HepG2 (cell line): ENCODE data around the gene RPLP2. TPM values are rescaled to one million over a fixed set of nuclear protein-coding genes. Genes with fewer than 3 reads are reported as not detected.

Experiments used
- ATAC-seq: fragments of 200-7000 bp; cut with Tn5 transposase; 3 replicates; pipeline ENCODE4 v1.9.1; 2020; ENCODE audit warnings: mild to moderate bottlenecking, moderate library complexity
- BruUV-seq: library from RNA; stranded (reverse); fragments of 400-500 nt; replicated peaks from 2 replicates; lab custom pipeline; 2021; lab: Mats Ljungman, UMichigan
- CTCF ChIA-PET: fragments of 300-600 bp; formaldehyde crosslinking; extraction: SDS; loops from one replicate; lab custom pipeline; 2021; ENCODE audit warnings: low total read pairs, inconsistent platforms, low intra/inter-chr PET ratio; lab: Yijun Ruan, JAX
- POLR2A ChIA-PET: fragments of 350-600 bp; sonication (Branson Sonifier 250); formaldehyde crosslinking; loops from one replicate; lab custom pipeline; 2020; ENCODE audit warnings: antibody characterized with exemption, inconsistent platforms; lab: Yijun Ruan, JAX
- DNase-seq: peaks from one replicate; pipeline ENCODE4 v3.0.0-alpha.2; 2015; ENCODE audit warnings: low spot score
- FAIRE-seq: peaks from 3 replicates; lab custom pipeline; 2011; peaks lifted over from hg19 to GRCh38; lab: Jason Lieb, UNC
- H2AFZ ChIP-seq: one replicate; pipeline ENCODE4 v1.6.1; 2011; ENCODE audit warnings: low read length, inconsistent platforms
- H3K27ac ChIP-seq: fragments of 300-600 bp; 3 replicates; pipeline ENCODE4 v1.8.0; 2011; ENCODE audit warnings: mixed run types, mild to moderate bottlenecking, mixed read lengths, low read length, inconsistent platforms; ENCODE audit not compliant: insufficient read depth; ENCODE audit errors: extremely low read length
- H3K27me3 ChIP-seq, 2 experiments: fragments of 200-600 bp in 1 of 2; 2 replicates in 1 of 2; 3 replicates in 1 of 2; pipeline versions ENCODE4 v1.6.0 to v1.8.0; 2011; ENCODE audit warnings: low read length in 2 of 2, mild to moderate bottlenecking in 2 of 2, moderate library complexity in 2 of 2, inconsistent platforms in 1 of 2; ENCODE audit not compliant: insufficient read depth in 2 of 2, control insufficient read depth in 1 of 2
- H3K36me3 ChIP-seq, 2 experiments: fragments of 200-600 bp in 1 of 2; replicated peaks in 1 of 2; 2 replicates in 1 of 2; 3 replicates in 1 of 2; pipeline versions ENCODE4 v1.5.1 to v1.8.0; 2011; ENCODE audit warnings: low read length in 2 of 2, inconsistent platforms in 1 of 2; ENCODE audit not compliant: insufficient read depth in 2 of 2, control insufficient read depth in 1 of 2
- H3K4me1 ChIP-seq: 2 replicates; pipeline ENCODE4 v1.5.1; 2012; ENCODE audit warnings: low read length, inconsistent platforms; ENCODE audit not compliant: insufficient read depth
- H3K4me2 ChIP-seq: 2 replicates; pipeline ENCODE4 v1.6.0; 2011; ENCODE audit warnings: low read depth, low read length, inconsistent platforms
- H3K4me3 ChIP-seq, 3 experiments: fragments of 200-600 bp in 1 of 3; sonication (generic), shearing (Covaris generic) in 1 of 3; replicated peaks in 1 of 3; 2 replicates each; pipeline ENCODE4 v1.5.1; 2011 to 2016; ENCODE audit warnings: low read length in 3 of 3, inconsistent platforms in 2 of 3, low read depth in 2 of 3, mild to moderate bottlenecking in 2 of 3, control low read depth in 1 of 3, mixed read lengths in 1 of 3; ENCODE audit not compliant: insufficient read depth in 1 of 3
- H3K79me2 ChIP-seq: one replicate; pipeline ENCODE4 v1.6.1; 2011; ENCODE audit warnings: low read length, inconsistent platforms; ENCODE audit not compliant: insufficient read depth
- H3K9ac ChIP-seq: 2 replicates; pipeline ENCODE4 v1.6.0; 2011; ENCODE audit warnings: mild to moderate bottlenecking, low read depth, low read length, inconsistent platforms; ENCODE audit not compliant: insufficient read depth
- H3K9me3 ChIP-seq: 2 replicates; pipeline ENCODE4 v1.5.1; 2012; ENCODE audit warnings: mild to moderate bottlenecking, low read length
- H4K20me1 ChIP-seq: 2 replicates; pipeline ENCODE4 v1.6.0; 2011; ENCODE audit warnings: inconsistent platforms, mild to moderate bottlenecking, low read length, moderate library complexity; ENCODE audit not compliant: insufficient read depth
- ASH2L ChIP-seq: fragments of 300-600, 200-600 bp; sonication (generic); IDR thresholded peaks from 2 replicates; pipeline ENCODE4 v1.7.0; 2017; ENCODE audit warnings: low read depth, mild to moderate bottlenecking, moderate library complexity, mixed read lengths, low read length; ENCODE audit not compliant: insufficient read length
- FOXO1 ChIP-seq: sonication (generic); formaldehyde crosslinking; IDR thresholded peaks from 2 replicates; pipeline ENCODE4 v1.4.0; 2020; ENCODE audit warnings: missing genetic modification reagents
- KDM4B ChIP-seq: sonication (generic); formaldehyde crosslinking; IDR thresholded peaks from 2 replicates; pipeline ENCODE4 v1.4.0; 2020; ENCODE audit warnings: missing genetic modification reagents
- LCORL ChIP-seq, 2 experiments: fragments of 450-650 bp in 1 of 2; sonication (generic) in 1 of 2; formaldehyde crosslinking in 1 of 2; IDR thresholded peaks; 2 replicates each; pipeline versions ENCODE4 v1.5.0 to v1.6.1; 2017 to 2020; ENCODE audit warnings: antibody characterized with exemption in 1 of 2, missing genetic modification reagents in 1 of 2
- MTA3 ChIP-seq: sonication (generic); formaldehyde crosslinking; IDR thresholded peaks from 2 replicates; pipeline ENCODE4 v1.4.0; 2020; ENCODE audit warnings: missing genetic modification reagents
- NONO ChIP-seq, 2 experiments: fragments of 450-650 bp in 1 of 2; sonication (generic) in 1 of 2; formaldehyde crosslinking in 1 of 2; IDR thresholded peaks in 1 of 2; conservative IDR thresholded peaks in 1 of 2; 2 replicates each; pipeline versions ENCODE4 v1.6.1 to v1.8.0; 2017 to 2022; ENCODE audit warnings: mild to moderate bottlenecking in 1 of 2, missing genetic modification reagents in 1 of 2, moderate library complexity in 1 of 2
- RBM39 ChIP-seq: fragments of 200-400 bp; formaldehyde crosslinking; IDR thresholded peaks from one replicate; pipeline ENCODE4 v1.6.1; 2018; ENCODE audit warnings: antibody characterized with exemption, mild to moderate bottlenecking, low read depth, low read length; ENCODE audit not compliant: poor library complexity, severe bottlenecking
- SRSF9 ChIP-seq: fragments of 200-400 bp; formaldehyde crosslinking; IDR thresholded peaks from 2 replicates; pipeline ENCODE4 v1.6.1; 2018; ENCODE audit warnings: borderline replicate concordance, mild to moderate bottlenecking, low read depth, low read length; ENCODE audit not compliant: insufficient read depth, poor library complexity, severe bottlenecking
- SRY ChIP-seq: sonication (generic); formaldehyde crosslinking; IDR thresholded peaks from 2 replicates; pipeline ENCODE4 v1.8.0; 2022; ENCODE audit warnings: mild to moderate bottlenecking, missing genetic modification reagents
- TBX2 ChIP-seq: sonication (generic); formaldehyde crosslinking; IDR thresholded peaks from 2 replicates; pipeline ENCODE4 v1.5.0; 2020; ENCODE audit warnings: missing genetic modification reagents, mild to moderate bottlenecking, borderline replicate concordance
- ZNF317 ChIP-seq: sonication (generic); formaldehyde crosslinking; IDR thresholded peaks from 2 replicates; pipeline ENCODE4 v1.5.0; 2020; ENCODE audit warnings: mild to moderate bottlenecking, missing genetic modification reagents
- ZNF33B ChIP-seq: sonication (generic); formaldehyde crosslinking; IDR thresholded peaks from 2 replicates; pipeline ENCODE4 v1.5.1; 2020; ENCODE audit warnings: mild to moderate bottlenecking, missing genetic modification reagents
- ZNF44 ChIP-seq: sonication (generic); formaldehyde crosslinking; IDR thresholded peaks from 2 replicates; pipeline ENCODE4 v1.5.1; 2020; ENCODE audit warnings: mild to moderate bottlenecking, missing genetic modification reagents
- ZNF460 ChIP-seq: sonication (generic); formaldehyde crosslinking; IDR thresholded peaks from 2 replicates; pipeline ENCODE4 v1.5.1; 2020; ENCODE audit warnings: missing genetic modification reagents, mild to moderate bottlenecking, borderline replicate concordance
- ZNF550 ChIP-seq: sonication (generic); formaldehyde crosslinking; IDR thresholded peaks from 2 replicates; pipeline ENCODE4 v1.4.0; 2020; ENCODE audit warnings: mild to moderate bottlenecking, missing genetic modification reagents, borderline replicate concordance
- ZNF737 ChIP-seq: sonication (generic); formaldehyde crosslinking; IDR thresholded peaks from 2 replicates; pipeline ENCODE4 v1.5.0; 2020; ENCODE audit warnings: missing genetic modification reagents, mild to moderate bottlenecking, borderline replicate concordance
- ZNF816 ChIP-seq: sonication (generic); formaldehyde crosslinking; IDR thresholded peaks from 2 replicates; pipeline ENCODE4 v1.8.0; 2022; ENCODE audit warnings: missing genetic modification reagents, mild to moderate bottlenecking, borderline replicate concordance
- WGBS: methylation state at CpG from one replicate; pipeline ENCODE4 v1.1.6; 2017; ENCODE audit warnings: low lambda C conversion rate; 5-methylcytosine and 5-hydroxymethylcytosine counted together
- in situ Hi-C: cut with HindIII; loops from 2 replicates; pipeline ENCODE4 v1.10.0; 2017; ENCODE audit warnings: low pct_unique_long_range_greater_than_20kb; ENCODE audit not compliant: extremely low pct_ligation_motif_present
- intact Hi-C: fragments of 100-400 bp; cut with micrococcal nuclease; formaldehyde crosslinking; loops from one replicate; pipeline ENCODE4 v1.10.0; 2022; ENCODE audit not compliant: unreplicated experiment
- polyA plus RNA-seq, 8 experiments: library from polyadenylated mRNA; depleted of rRNA in 3 of 8; stranded (reverse) in 7 of 8; unstranded in 1 of 8; fragments of >200 nt; fragmentation: Illumina TruSeq in 4 of 8; extraction: Trizol in 4 of 8; gene quantifications; 2 replicates each; pipeline versions ENCODE4 v1.2.1 to v1.2.3, GENCODE V29; 2011 to 2016; ENCODE audit warnings: low read depth in 4 of 8, missing spikeins in 1 of 8, mixed read lengths in 1 of 8; ENCODE audit not compliant: insufficient read depth in 1 of 8
- total RNA-seq, 5 experiments: library from RNA; depleted of rRNA; stranded (reverse); fragments of >200 nt; fragmentation: Illumina TruSeq; extraction: Trizol; gene quantifications; 2 replicates each; pipeline ENCODE4 v1.2.3, GENCODE V29; 2016; ENCODE audit warnings: low read depth in 1 of 5
- TF ChIP-seq, protein P1 (sequence below): sonication (generic); formaldehyde crosslinking; IDR thresholded peaks from 2 replicates; pipeline ENCODE4 v1.4.0; 2020; ENCODE audit warnings: missing genetic modification reagents
- TF ChIP-seq, protein P2 (sequence below): sonication (generic); formaldehyde crosslinking; IDR thresholded peaks from 2 replicates; pipeline ENCODE4 v1.4.0; 2020; ENCODE audit warnings: missing genetic modification reagents

The RPLP2 gene
- total and polyA plus RNA-seq, 2 of the 13 experiments (the other 11 are each of a cell fraction or from before 2014, with no cell fraction given) = 978 to 2,106 TPM

DNA sequence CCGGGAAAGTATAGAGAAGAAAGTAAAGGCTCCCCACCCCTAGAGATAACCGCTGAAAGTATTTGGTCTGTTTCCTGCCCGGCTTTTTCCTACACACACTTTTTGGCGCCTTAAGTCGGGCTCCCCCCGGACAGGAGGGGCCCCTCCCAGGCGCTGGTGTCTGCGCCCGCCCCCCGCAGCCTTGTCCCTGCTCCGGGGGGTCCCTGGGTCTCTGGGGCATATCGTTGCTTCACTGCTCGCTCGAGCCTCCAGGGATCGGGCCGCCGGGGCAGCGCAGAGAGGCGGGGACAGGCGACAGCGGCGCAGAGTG, 17.0 kb downstream of the RPLP2 start (continued):
- no peak; the same call in 1 of the 2 replicates for TF ChIP-seq ZNF460 (CRISPR knock-in tag)
- TF ChIP-seq KDM4B (CRISPR knock-in tag) = no peak
- TF ChIP-seq ZNF816 (CRISPR knock-in tag) = 0 out of 2 replicates have a peak, but pooled peaks have one; percentile 51
- TF ChIP-seq, protein P1, sequence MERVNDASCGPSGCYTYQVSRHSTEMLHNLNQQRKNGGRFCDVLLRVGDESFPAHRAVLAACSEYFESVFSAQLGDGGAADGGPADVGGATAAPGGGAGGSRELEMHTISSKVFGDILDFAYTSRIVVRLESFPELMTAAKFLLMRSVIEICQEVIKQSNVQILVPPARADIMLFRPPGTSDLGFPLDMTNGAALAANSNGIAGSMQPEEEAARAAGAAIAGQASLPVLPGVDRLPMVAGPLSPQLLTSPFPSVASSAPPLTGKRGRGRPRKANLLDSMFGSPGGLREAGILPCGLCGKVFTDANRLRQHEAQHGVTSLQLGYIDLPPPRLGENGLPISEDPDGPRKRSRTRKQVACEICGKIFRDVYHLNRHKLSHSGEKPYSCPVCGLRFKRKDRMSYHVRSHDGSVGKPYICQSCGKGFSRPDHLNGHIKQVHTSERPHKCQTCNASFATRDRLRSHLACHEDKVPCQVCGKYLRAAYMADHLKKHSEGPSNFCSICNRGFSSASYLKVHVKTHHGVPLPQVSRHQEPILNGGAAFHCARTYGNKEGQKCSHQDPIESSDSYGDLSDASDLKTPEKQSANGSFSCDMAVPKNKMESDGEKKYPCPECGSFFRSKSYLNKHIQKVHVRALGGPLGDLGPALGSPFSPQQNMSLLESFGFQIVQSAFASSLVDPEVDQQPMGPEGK = peak; percentile 72
- TF ChIP-seq, protein P2, sequence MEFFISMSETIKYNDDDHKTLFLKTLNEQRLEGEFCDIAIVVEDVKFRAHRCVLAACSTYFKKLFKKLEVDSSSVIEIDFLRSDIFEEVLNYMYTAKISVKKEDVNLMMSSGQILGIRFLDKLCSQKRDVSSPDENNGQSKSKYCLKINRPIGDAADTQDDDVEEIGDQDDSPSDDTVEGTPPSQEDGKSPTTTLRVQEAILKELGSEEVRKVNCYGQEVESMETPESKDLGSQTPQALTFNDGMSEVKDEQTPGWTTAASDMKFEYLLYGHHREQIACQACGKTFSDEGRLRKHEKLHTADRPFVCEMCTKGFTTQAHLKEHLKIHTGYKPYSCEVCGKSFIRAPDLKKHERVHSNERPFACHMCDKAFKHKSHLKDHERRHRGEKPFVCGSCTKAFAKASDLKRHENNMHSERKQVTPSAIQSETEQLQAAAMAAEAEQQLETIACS (CRISPR knock-in tag) = no peak
- TF ChIP-seq SRSF9 = no peak
- TF ChIP-seq ZNF33B (CRISPR knock-in tag) = 0 out of 2 replicates have a peak, but pooled peaks have one; percentile 37
- TF ChIP-seq, all 625 proteins: peak for 7

DNA sequence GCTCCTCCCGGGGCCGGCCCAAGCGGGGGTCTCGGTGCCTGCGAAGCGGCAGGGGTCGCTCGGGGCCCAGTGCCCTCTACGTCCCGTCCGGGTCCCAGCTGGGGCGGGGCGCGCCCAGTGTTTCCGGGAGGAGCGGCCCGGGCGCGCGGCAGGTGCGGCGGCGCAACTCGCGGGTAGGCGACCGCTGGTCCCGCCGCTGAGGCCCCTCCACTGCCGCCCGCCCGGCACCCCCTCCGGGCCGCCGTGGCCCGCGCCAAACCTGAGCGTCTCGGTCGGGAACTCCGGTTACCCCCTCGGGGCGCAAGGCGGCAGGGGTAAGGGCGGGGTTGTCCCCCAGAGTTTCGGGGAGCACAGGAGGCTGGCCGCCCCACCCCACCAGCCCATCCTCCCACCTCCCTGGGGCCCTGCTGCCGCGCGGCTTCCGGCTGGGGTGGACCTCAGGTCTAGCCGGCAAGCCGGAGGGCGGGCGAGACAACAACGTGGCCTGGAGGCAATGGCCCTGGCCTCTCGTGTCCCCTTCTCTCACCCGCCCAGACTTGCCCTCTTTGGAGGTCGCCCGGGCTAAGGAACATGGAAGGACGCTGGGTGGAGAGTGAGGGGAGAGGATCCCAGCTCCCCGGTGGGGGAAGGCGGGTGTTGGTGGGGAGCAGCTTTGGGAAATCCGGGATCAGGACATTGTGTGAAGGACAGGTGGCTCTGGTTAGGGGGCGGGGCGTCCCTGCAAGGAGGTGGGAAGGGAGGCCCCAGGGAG, 17.6 kb downstream of the RPLP2 start:
- DNase-seq (peak; percentile 47), FAIRE-seq (no peak), ATAC-seq (peak; percentile 51)
- TSS peak; percentile 55 for BruUV-seq
- Histone ChIP-seq H4K20me1 (no peaks in the 10 kb centered on the region), H3K4me1 (peaks cover 68% of the 10 kb centered on the region), H2AFZ (no peak overlapping the region), H3K4me3 (peak overlapping the region; percentile 69 to 83 (median 80)), H3K36me3 (peaks cover 4 to 14% of the 10 kb centered on the region in 2 experiments; a peak in 3 of 5 replicates), H3K4me2 (peak overlapping the region; percentile 91), H3K9me3 (no peaks in the 10 kb centered on the region), H3K9ac (peak overlapping the region; percentile 74), H3K27ac (peak overlapping the region; percentile 77), H3K79me2 (no peaks in the 10 kb centered on the region), H3K27me3 (no peaks in the 10 kb centered on the region)
- POLR2A ChIA-PET = interaction anchor here (1.8 to 16.1 kb wide), 4 partner anchors 8 to 28 kb away, joined by 4 to 264 read pairs (median 75); partner anchors contain the start of genes PNPLA2, POLR2L, RPLP2 and TSPAN4
- in situ Hi-C loops = no loop called here
- CTCF ChIA-PET = no interaction called here
- intact Hi-C loops = no loop called here
- under 1% methylated on average over 18 of the region's 66 CpGs for WGBS
- TF ChIP-seq ZNF317 (peak; percentile 21; the same call in 1 of the 2 replicates), ZNF44 (CRISPR knock-in tag) (no peak), ZNF737 (CRISPR knock-in tag) (no peak), MTA3 (CRISPR knock-in tag) (no peak), ASH2L (peak; percentile 27), SRY (CRISPR knock-in tag) (peak; percentile 81), NONO (IDR thresholded peaks at IDR 0.05) (no peak), NONO (CRISPR knock-in tag; conservative IDR thresholded peaks at IDR 0.05) (peak; percentile 70; the same call in 1 of the 2 replicates), ZNF550 (CRISPR knock-in tag) (peak; percentile 89; the same call in 1 of the 2 replicates), FOXO1 (peak; percentile 33; the same call in 1 of the 2 replicates), RBM39 (peak; percentile 42), LCORL (IDR thresholded peaks at IDR 0.05) (no peak), LCORL (CRISPR knock-in tag; IDR thresholded peaks at IDR 0.05) (peak; percentile 88), TBX2 (CRISPR knock-in tag) (peak; percentile 47; the same call in 1 of the 2 replicates)
